ENCODE measurements around the gene CHM.
A peak's percentile ranks its signal among the peaks of the same experiment; 100 is the strongest.
"Not testable (repeated sequence)": the region's sequence is repeated elsewhere in the genome, so short reads cannot be mapped to it uniquely, and the experiment has no call there.

Gene CHM

DNA sequence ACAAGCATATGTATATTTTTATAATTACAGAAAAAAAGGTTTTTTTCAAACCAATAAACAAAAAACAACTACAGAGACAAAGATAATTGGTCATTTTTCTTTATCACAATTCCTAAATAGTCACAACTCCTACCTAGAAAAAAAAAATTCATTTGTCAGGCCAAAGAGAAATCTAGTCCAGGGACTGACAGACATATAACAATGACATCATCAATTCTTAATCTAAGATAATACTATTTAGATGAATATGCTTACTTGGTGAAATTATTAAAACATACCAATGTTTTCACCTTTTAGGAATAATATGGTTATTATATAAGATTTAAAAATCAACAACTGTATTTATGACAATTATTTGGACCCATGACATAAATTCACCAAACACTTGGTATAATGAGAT lies 48.4 kb downstream of the CHM start:
- DNase-seq (ENCODE audit: low spot score) = no peak

DNA sequence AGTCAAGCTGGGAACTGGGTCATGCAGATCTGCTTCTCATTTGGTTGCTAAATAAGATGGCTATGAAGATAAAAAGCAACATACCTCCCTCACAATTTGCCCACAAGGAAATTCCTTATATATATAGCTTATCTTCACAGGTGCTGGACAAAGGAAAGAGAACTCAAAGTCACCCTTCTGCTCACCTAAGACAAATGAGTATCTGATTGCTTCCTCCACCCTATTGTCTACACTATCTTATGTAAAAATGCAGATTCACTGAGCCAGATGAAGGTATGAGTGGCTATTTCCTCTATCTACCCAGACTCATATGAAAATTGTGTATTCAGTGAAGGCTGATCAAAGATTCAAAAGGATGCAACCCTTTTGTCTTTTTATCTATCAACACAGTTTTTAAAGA lies 50.8 kb downstream of the CHM start:
- DNase-seq (ENCODE audit: low spot score) = no peak

DNA sequence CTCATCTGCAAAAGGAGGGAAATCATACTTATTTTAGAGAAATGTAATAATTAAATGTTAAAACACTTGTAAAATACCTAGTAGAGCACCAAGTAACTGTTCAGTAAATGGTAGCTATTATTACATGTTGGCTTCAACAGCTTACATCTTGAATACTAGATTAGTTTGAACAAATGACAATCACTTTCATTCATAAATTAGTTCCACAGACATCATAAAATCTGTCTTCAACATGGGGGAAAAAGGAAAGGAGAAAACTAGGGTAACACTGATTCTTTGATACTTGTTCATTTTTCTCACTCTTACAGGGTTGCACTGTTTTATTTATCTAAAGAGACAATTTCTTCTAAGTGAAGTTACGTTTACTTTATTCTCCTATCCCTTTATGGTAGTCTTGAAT lies 51.7 kb downstream of the CHM start:
- DNase-seq (ENCODE audit: low spot score) = no peak

DNA sequence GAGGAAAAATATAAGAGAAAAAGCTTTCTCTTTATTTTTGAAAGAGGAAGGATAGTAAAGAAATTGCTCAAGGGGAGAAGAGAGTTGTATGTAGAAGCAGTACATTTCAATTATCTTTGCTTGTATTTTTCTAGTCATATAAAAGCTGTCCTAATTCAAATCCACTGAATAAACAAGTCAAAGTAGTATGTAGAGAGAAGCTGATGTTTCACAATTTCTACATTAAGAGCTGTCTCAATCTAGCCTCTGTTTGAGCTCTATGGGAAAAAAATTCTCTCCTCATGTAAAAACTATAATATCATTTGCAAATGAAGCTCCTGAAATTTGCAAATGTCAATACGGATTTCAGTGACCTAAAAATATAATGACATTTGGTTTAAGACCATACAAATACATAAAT lies 52.6 kb downstream of the CHM start:
- no peak for DNase-seq (ENCODE audit: low spot score)

DNA sequence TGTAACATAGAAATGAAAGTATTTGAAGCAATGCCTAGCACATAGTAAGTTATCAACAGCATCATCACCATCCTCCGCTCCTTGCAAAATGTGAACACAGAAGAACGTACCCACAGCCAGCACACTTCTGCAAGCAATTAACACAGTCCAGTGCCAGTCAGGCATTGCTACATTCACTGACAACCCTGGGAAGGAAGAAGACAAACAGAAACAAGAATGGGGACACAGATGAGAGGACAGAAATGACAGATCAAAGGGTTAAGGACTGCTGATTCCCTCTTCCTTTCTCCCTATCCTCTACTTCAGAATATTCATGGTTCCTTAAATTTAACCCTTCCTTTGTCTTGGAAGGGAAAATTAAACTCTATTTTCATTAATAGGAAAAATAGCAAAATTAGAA lies 53.1 kb downstream of the CHM start:
- no peak for DNase-seq (ENCODE audit: low spot score)

DNA sequence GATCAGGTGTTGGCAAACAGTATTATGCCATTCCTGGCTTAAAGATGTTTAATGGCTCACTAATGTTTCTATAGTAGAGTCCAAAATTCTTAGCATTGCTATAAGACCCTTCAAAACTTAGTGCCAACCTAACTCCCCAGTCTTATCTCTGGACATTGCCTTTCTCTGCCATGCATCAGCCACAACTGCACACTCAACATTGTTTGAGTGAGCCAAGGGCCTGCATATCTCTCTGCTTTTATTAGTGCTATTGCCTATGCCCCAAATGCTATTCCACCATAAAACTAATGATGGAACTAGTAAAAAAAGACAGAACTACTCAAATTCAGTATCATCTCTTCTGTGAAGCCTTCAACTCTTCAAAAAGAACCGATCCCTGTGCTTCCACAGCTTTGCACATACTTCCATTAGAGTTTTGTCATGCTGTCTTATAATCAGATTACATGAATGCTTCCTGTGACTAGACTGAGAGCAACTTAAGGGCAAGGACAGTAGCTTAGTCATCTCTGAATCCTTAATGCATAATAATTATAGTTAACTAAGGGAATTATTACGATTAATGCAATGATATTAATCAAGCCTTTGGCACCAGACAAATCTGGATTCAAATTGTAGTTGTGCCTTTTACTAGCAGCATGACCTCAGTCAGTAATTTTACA lies 53.7 kb downstream of the CHM start:
- no peak for DNase-seq (ENCODE audit: low spot score)

DNA sequence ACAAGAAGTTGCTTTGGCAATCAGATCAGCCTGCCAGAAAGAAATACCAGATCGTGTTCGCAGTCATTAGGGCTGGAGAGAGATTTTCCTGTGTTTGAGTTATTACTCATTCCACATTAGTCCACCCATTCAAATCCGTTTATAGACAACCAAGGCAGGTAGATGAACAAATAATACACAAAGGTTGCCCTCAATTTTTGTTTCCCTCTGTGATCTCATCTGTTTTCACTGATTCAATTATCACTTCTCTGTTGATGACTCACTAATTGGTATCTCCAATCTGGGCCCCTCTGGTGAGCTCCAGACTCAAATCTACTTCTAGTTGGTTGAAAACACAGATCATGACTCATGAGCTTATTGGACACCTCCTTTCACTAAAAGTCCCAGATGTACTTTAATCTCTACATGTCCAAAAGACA lies 54.5 kb downstream of the CHM start:
- DNase-seq (ENCODE audit: low spot score) = peak; percentile 7

DNA sequence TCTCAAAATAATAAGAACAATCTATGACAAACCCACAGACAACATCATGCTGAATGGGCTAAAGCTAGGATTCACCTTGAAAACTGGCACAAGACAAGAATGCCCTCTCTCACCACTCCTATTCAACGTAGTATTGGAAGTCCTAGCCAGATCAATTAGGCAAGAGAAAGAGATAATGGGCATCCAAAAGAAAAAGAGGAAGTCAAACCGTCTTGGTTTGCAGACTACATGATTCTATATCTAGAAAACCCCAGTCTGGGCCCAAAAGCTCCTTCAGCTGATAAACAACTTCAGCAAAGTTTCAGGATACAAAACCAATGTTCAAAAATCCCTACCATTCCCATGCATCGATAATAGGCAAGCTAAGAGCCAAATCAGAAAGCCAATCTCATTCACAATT lies 59.0 kb downstream of the CHM start:
- DNase-seq (ENCODE audit: low spot score) = no peak

DNA sequence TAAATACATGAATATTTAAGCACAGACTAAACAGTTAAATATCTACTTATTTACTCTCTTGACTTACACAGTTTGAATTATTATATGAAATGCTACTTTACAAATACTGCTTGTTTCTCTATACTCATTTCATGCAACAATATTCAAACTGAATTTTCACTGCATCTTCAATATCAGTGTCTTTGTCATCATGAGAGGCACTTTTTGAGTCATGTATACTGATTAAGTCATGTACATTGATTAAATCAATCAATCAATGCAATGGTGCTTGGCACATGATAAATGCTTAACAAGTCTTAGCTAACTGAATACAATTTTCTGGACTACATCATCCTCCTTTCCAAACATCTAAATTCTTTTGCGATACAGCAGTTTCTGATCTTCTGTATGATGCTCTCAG lies 67.1 kb downstream of the CHM start:
- no peak for DNase-seq (ENCODE audit: low spot score)

DNA sequence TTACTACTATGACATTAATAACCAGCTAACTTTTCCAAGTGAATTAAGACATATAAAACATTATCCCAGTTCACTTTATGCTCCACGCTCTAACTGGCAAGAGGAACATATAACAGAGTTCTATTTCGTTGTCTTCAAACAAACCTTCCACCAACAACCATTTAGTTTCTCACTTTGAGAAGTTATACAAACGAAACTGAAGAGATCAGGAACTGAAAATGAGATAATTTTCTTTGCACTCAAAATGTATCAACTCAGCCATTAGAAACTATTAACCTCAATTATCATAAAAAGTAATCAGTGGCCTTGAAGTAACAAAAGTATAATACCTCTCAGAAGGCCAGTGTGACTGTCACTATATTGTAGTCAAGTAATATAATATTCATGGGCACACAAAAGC lies 70.1 kb downstream of the CHM start:
- no peak for DNase-seq (ENCODE audit: low spot score)

DNA sequence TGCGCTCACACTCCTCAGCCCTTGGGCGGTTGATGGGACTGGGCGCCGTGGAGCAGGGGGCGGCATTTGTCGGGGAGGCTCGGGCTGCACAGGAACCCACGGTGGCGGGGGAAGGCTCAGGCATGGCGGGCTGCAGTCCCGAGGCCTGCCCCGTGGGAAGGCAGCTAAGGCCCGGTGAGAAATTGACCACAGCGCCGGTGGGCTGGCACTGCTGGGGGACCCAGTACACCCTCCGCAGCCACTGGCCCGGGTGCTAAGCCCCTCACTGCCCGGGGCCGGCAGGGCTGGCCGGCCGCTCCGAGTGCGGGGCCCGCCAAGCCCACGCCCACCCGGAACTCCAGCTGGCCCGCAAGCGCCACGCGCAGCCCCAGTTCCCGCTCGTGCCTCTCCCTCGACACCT lies 75.0 kb downstream of the CHM start:
- DNase-seq (ENCODE audit: low spot score) = not testable (repeated sequence)

DNA sequence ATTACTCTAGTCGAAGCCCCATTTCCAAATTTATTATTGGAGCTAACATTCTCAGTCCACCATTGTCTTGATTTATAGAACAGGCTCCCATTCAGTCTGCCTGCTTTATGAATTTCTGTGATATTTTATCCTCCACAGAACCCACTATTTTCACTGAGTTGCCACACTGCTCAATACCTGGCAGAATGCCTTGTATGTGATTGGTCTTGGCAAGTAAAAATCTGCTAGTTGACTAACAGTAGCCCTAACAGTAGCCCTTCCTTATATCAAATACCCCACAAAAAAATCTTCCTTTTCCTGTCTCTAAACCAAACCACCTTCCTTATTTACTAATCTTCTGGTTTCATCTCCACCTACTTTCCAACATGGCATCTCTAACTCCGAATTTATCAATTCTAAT lies 82.6 kb downstream of the CHM start:
- DNase-seq (ENCODE audit: low spot score) = no peak

DNA sequence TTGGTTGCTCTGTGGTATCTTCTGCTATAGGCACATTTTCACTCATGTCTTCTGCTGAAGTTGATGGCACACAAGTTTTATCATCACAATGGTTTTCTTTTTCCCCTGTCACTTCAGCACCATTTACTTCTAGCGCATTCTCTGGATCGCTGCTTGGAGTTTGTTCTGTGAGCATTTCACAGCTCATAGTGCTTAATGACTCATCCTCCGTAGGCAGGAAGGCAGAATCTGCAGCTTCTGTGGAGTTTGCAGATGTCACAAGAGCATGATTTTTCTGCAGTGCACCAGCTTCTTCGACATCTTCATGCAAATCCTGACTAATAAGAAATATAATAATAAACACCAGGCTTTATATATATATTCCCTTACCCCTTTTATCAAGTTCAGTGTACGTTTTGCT lies 83.6 kb downstream of the CHM start:
- DNase-seq (ENCODE audit: low spot score) = peak; percentile 65

DNA sequence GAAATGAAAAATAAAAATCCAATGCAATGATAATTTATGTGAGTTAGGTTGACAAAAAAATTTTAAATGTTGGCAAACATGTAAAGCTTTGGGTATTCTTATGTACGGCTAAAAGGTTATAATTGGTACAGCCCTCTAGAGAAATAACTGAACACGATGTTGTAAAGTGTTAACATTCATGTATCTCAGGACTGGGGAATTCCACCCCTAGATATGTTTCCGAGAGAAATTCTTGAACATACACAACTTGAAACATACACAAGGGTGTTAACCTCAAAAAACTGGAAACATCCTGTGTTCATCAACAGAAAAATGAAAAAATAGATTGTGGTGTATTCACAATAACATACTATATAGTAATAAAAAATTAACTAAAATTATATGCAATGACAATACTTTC lies 91.8 kb downstream of the CHM start:
- DNase-seq (ENCODE audit: low spot score) = no peak

DNA sequence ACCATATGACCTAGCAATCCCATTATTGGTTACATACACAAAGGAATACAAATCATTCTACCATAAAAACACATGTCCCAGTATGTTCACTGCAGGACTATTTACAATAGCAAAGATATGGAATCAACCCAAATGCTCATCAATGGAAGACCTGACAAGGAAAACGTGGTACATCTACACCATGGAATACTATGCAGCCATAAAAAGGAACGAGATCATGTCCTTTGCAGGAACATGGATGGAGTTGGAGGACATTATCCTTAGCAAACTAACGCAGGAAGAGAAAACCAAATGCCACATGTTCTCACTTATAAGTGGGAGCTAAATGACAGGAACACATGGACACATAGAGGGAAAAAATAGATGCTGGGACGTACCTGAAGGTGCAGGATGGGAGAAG lies 102.6 kb downstream of the CHM start:
- DNase-seq (ENCODE audit: low spot score) = not testable (repeated sequence)

DNA sequence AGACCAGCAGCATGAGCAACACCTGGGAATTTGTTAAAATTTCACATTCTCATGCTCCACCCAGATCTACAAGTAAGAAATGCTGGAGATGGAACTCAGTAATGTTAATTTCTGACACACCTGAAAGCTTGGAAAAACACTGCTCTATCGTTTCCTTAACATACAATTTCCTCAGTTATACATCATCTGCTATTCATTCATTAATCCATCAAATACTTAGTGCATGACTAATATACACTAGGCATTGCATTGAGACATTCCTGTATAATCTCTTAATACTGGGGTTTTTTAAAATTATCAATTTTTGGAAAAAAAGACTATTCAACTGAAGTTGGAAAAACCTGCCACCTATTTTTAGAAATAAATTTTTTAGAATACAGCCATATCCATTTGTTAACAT lies 106.1 kb downstream of the CHM start:
- no peak for DNase-seq (ENCODE audit: low spot score)

DNA sequence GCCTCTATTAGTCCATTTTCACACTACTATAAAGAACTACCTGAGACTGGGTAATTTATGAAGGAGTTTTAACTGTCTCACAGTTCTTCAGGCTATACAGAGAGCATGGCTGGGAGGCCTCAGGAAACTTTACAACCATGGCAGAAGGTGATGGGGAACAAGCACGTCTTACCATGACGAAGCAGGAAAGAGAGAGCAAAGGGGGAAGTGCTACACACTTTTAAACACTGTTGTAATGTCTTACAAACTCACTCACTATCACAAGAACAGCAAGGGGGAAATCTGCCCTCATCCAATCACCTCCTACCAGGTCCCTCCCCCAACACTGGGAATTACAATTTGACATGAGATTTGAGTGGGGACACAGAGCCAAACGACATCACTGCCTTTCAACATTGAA lies 107.4 kb downstream of the CHM start:
- DNase-seq (ENCODE audit: low spot score) = not testable (repeated sequence)

DNA sequence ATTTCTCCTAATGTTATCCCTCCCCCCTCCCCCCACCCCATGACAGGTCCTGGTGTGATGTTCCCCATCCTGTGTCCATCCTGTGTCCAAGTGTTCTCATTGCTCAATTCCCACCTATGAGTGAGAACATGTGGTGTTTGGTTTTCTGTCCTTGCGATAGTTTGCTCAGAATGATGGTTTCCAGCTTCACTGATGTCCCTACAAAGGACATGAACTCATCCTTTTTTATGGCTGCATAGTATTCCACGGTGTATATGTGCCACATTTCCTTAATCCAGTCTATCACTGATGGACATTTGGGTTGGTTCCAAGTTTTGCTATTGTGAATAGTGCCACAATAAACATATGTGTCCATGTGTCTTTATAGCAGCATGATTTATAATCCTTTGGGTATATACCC lies 113.0 kb downstream of the CHM start:
- not testable (repeated sequence) for DNase-seq (ENCODE audit: low spot score)

DNA sequence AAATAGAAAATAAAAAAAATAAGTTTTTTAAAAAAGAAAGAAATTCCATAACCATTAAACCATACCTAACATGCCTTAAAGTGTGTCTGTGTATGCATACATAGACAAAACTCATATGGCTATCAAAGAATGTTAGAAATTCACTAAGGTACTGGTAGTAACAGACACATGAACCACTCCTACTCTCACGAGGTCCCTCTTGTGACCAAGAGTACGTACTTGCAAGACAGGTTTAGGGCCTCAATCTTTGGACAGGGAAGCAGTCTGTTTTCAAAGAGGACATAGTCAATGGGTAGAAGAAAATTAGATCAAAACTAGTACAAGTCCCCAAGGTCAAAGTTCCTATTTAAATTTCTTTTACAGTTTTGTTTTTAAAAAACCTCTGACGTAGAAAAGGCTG lies 117.3 kb downstream of the CHM start:
- DNase-seq (ENCODE audit: low spot score) = no peak

DNA sequence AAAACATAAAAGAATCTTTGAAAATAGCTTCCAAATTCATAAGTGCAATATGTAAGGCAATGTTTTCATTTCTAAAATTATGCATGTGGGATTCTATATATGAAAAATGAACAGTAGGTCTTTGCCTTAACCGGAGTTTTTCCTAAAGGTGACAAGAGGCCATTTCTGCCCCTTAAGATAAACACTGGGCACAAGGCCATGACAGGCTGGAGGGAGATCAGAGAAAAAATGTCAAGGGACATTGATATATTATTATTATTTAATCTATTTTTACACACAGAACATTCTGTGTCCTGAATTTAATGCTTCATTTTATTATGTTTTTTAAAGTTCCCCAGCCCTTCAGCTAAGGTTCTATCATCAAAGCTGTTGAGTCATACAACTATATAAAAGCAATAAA lies 118.8 kb downstream of the CHM start:
- DNase-seq (ENCODE audit: low spot score) = no peak

DNA sequence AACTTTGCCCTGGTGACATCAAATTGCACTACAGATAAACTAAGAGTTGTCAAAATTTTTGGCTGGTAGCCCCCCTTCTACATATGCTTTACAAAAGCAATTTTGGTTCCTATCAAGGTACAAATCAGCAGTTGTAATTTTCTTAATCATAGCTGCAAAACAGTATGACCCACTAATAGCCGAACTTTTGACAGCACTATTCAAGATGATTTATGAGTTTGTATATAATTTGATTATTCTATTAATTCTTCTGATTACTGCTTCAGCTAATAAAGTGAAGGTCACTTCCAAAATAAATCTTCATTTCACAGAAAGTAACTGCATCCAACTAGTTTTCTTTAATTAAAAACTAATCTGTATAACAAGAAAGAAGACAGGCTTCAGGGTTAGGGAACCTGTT lies 119.6 kb downstream of the CHM start:
- no peak for DNase-seq (ENCODE audit: low spot score)

DNA sequence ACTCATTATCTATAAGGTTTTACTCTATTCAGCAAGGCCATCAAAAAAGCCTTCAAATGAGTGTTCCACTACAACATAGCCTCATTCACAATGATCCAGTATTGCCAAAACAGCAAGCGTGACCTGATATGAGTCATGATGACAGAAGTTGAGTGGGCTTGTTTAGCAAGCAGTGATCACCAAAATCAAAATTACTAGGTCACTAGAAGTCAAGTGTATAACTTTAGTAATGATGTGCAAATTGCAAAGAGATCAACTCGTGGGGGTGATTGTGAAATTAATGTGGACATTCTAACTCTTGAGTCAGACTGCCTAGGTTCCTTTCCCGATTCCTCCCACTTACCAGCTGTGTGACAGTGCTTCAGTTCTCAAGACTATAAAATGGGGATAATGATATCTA lies 124.5 kb downstream of the CHM start:
- peak; percentile 40 for DNase-seq (ENCODE audit: low spot score)

DNA sequence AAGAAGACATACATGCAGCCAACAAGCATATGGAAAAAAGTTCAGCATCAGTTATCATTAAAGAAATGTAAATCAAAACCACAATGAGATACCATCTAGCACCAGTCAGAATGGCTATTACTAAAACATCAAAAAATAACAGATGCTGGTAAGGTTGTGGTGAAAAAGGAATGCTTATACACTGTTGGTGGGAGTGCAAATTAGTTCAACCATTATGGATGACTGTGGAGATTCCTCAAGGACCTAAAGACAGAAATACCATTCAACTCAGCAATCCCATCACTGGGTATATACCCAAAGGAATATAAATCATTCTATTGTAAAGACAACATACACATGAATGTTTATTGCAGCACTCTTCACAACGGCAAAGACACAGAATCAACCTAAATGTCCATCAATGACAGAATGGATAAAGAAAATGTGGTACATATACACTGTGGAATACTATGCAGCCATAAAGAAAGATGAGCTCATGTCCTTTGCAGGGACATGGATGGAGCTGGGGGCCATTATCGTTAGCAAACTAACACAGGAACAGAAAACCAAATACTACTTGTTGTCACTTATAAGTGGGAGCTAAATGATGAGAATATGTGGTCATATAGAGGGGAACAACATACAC lies 130.6 kb downstream of the CHM start:
- DNase-seq (ENCODE audit: low spot score) = not testable (repeated sequence)

DNA sequence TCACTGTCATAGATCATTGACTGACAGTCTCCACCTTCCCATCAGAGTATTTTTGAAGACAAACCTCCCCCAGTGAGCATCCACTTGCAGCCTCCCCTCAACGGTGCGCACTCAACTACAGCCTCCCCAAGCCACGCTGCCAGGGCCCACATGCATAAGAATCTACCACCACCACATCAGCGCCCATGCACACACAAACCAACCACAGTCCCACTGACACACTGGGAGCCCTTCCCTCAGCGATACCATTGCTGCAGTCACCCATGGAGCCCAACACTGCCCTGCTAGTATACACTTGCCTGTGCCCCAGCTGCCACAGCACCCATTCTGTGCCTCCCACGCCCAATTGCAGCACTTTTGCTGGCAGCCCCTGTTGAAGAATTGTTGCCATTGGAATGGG lies 132.9 kb downstream of the CHM start:
- no peak for DNase-seq (ENCODE audit: low spot score)

All from AG08396 (cell line).